Activated T-helper 9 cell treated with anti-CD3 and anti-CD28 coated beads, Interleukin-2, amount 50 U/mL, for 16 hours (primary cell): ENCODE results near the gene ZNF2.
A peak's percentile ranks its signal among the peaks of the same experiment; 100 is the strongest.

ENCODE experiments used
- DNase-seq: peaks from one replicate; pipeline ENCODE4 v3.0.0-alpha.2; 2020; ENCODE audit warnings: low read depth

ZNF2 gene

DNA sequence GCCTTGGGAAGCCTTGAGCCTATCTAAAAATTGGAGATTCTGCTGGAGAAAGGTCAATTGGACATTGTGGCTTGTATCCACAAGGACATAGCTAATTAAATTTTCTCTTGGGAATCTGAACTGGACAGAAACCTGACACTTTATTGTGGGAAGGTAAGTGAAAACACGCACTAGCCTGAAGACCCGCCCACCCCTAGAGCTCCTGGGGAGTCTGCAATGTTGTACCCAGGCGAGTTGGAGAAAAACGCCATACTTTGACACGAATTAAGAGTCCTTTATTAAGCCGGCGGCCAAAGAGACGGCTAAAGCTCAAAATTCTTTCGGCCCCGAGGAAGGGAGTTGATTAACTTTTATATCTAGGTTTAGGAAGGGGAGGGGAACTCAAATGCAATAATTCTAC lies 40.5 kb downstream of the ZNF2 start:
- DNase-seq, result no peak

DNA sequence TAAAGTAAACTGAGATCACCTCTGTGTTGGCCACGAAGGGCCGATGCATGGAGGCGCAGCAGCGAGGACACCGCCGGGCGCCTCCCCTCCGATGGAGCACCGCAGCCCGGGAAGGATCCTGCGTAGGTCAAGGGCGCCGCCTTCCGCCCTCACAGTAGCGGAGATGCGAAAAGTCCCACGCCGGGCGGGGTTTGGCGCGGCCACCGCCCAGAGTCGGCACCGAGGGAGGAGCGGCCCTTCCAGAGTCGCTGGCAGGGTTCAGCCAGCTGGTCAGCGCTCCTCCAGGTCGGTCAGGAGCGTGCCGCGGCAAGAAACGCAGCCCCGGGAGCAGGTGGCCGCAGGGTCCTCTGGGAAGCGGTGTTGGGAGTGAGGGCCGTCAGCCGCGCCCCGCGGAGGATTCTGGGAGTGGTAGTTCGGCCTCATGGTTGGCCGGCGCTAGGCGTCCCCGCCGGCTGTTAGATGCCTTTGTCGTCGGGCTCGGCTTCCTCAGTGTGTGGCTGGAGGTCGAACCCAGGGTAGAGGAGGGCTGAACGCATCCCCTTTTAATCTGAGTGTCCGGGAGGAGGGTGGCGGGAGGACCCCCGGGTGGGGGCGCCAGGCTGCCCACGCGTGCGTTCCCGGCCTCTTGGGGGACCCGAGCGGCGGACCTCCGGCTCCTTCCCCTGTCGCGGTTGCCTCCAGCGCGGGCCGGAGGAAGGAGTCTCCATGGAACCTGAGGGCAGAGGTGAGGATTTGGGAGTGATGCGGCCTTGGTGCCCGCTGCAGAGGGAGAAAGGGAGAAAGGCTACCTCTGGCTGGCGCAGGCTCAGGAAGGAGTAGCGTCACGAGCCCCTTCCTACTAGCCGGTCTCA lies 41.7 kb downstream of the ZNF2 start, which contains the start of gene ZNF892:
Gene ZNF892 (plus strand): TSS at position 411 of the 851 bp plus-strand sequence. CDS start 295 bp downstream, at position 706.
- DNase-seq, result peak; percentile 65

DNA sequence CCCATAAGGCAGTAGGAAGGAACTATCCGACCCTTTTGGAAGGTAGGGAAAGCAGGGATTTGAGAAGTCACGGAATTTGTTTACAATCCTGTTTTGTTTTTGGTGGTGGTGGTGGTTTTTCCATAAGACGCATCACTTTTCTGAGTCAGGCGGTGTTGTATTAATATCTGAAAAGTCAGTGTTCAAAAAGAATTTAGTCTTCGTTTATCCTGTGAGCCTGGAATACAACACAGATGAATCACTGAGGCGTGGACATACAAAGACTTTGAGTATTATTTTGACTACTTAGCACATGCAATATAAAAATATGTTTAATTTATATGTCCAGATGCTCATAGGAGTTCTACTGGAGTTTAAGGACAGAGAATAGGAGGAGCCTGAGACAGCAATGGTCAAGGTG lies 42.5 kb downstream of the ZNF2 start:
- DNase-seq, result no peak

DNA sequence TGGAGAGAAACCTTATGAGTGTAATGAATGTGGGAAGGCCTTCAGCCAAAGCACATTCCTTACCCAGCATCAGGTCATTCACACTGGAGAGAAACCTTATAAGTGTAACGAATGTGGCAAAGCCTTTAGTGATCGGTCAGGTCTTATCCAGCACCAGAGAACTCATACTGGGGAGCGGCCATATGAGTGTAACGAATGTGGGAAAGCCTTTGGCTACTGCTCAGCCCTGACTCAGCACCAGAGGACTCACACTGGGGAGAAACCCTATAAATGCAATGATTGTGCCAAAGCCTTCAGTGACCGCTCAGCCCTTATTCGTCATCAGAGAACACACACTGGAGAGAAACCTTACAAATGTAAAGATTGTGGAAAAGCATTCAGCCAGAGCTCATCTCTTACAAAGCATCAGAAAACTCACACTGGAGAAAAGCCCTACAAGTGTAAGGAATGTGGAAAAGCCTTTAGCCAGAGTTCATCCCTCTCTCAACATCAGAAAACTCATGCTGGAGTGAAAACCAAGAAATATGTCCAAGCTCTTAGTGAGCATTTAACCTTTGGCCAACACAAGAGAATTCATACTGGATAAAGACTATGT lies 49.5 kb downstream of the ZNF2 start:
- no peak for DNase-seq

DNA sequence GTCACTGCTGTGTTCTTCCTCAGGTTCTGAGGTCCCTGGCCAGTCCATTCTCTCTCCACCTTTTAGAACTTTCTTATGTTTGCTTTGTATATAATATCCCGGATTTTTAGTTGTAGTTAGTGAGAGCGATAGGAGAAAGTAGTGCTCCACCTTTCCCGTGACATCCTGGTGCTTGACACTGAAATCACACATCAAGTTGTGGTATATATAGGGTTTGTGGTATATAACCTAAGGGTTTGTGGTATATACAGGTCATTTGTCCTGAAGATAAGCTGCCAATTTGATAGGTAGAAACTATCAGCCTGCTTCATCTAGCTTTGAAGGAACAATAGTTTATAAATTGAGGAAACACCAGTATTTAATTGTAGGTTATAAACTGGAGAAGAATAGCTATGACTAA lies 54.8 kb downstream of the ZNF2 start:
- DNase-seq, result no peak

DNA sequence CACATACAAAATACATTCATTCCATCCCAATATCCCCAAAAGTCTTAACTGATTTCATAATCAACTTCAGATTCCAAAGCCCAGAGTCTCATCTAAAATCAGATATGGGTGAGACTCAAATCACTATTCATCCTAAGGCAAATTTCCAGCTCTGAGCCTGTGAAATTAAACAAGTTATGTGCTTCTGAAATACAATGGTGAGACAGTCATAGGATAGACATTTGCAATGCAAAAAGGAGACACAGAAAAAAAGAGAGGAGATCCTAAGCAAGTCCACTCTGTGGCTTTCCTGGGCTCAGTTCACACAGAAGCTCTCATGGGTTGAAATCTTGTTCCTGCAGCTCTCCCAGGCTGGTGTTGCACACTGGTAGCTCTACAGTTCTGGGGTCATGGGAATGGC lies 60.0 kb downstream of the ZNF2 start:
- no peak for DNase-seq

DNA sequence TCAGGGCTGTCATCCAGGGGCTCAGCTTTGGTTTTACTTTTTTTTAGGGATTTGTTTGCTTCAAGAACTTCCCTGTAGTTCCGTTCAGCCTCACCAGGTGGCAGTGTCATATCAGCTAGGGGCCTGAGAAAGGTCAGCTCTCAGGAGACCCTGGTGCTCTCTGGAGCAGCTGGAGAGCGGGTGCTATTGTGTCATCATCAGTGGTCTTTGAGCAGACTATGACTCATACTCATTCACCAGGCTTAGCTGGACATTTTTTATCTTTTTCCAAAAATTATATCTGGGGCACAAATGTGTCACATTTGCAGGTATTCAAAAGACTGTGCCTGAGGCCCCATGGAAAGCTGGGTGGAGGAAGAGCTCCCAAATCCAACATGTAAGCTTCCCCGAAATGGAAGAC lies 66.1 kb downstream of the ZNF2 start:
- no peak for DNase-seq

DNA sequence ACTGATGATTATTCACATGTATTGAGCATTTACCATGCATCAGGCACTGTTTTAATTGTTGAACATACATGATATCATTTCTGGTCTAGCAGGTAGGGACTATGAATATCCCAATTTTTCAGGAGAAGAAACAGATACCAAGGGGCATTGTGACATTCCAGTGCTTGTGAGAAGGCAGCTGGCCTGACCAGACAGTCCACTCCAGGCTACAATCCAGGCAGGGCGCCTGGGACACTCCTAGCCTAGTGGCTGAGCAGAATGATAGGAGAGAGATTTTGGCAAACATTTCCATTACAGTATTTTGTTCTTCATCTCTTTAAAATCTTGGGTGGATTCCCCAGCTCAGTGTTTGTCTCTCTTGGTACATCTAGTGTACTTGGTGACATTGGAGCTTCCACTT lies 66.6 kb downstream of the ZNF2 start:
- DNase-seq, result no peak
